Smooth muscle cell (in vitro differentiated cells): ENCODE measurements around the gene SWAP70. TPM values are rescaled to one million over a fixed set of nuclear protein-coding genes. Genes with fewer than 3 reads are reported as not detected.

Experiments used
- DNase-seq: peaks from one replicate; lab custom pipeline; 2025; ENCODE audit not compliant: unreplicated experiment; lab: John Stamatoyannopoulos, UW
- H2AFZ ChIP-seq: fragments of 200-600 bp; sonication (generic); 2 replicates; pipeline ENCODE4 v1.6.0; 2016; ENCODE audit warnings: antibody characterized with exemption, low read depth, mild to moderate bottlenecking
- H3F3A ChIP-seq: fragments of 200-600 bp; sonication (generic); 2 replicates; pipeline ENCODE4 v1.6.0; 2017; ENCODE audit warnings: antibody characterized with exemption, low read depth
- H3K27ac ChIP-seq: fragments of 200-600 bp; sonication (generic); 2 replicates; pipeline ENCODE4 v1.5.1; 2016; ENCODE audit warnings: low read depth, mild to moderate bottlenecking
- H3K27me3 ChIP-seq: fragments of 200-600 bp; sonication (generic); 2 replicates; pipeline ENCODE4 v1.6.1; 2016; ENCODE audit warnings: low read depth, mild to moderate bottlenecking
- H3K36me3 ChIP-seq: fragments of 200-600 bp; sonication (generic); 2 replicates; pipeline ENCODE4 v1.5.1; 2016; ENCODE audit warnings: low read depth
- H3K4me1 ChIP-seq: fragments of 200-600 bp; sonication (generic); 2 replicates; pipeline ENCODE4 v1.5.1; 2016; ENCODE audit warnings: low read depth
- H3K4me2 ChIP-seq: fragments of 200-600 bp; sonication (generic); 2 replicates; pipeline ENCODE4 v1.6.0; 2016; ENCODE audit warnings: mild to moderate bottlenecking
- H3K4me3 ChIP-seq: fragments of 200-600 bp; sonication (generic); 2 replicates; pipeline ENCODE4 v1.5.1; 2016; ENCODE audit warnings: mild to moderate bottlenecking
- H3K79me2 ChIP-seq: fragments of 200-600 bp; sonication (generic); 2 replicates; pipeline ENCODE4 v1.6.0; 2016; ENCODE audit warnings: low read depth, mild to moderate bottlenecking
- H3K9ac ChIP-seq: fragments of 200-600 bp; sonication (generic); 2 replicates; pipeline ENCODE4 v1.6.0; 2016; ENCODE audit warnings: low read depth
- H3K9me3 ChIP-seq: fragments of 200-600 bp; sonication (generic); replicated peaks from 2 replicates; pipeline ENCODE4 v1.5.1; 2016; ENCODE audit warnings: low read depth
- H4K20me1 ChIP-seq: fragments of 200-600 bp; sonication (generic); 2 replicates; pipeline ENCODE4 v1.6.0; 2016; ENCODE audit warnings: low read depth
- CTCF ChIP-seq: fragments of 200-600 bp; sonication (generic); IDR thresholded peaks from 2 replicates; pipeline ENCODE4 v1.5.1; 2017; ENCODE audit warnings: borderline replicate concordance, mild to moderate bottlenecking, antibody characterized with exemption; ENCODE audit not compliant: insufficient read depth, poor library complexity, severe bottlenecking
- WGBS: methylation state at CpG from one replicate; pipeline ENCODE4 v1.1.7; 2016; ENCODE audit warnings: low lambda C conversion rate; 5-methylcytosine and 5-hydroxymethylcytosine counted together
- polyA plus RNA-seq: library from polyadenylated mRNA; unstranded; fragments of >200 nt; fragmentation: Nextera tagmentation; extraction: Ambion mirVana; gene quantifications from 2 replicates; pipeline ENCODE4 v1.2.1, GENCODE V29; 2016
- total RNA-seq: library from RNA; depleted of rRNA; stranded (reverse); fragments of >200 nt; gene quantifications from 2 replicates; pipeline ENCODE4 v1.2.3, GENCODE V29; 2014

The SWAP70 gene
- total and polyA plus RNA-seq, 2 experiments from 2014 or later = 15.4 to 17.8 TPM

GRCh38 chr11:9669954-9670353 is 6.1 kb downstream of the SWAP70 start:
- H3K27ac ChIP-seq = no peak overlapping the region
- WGBS = 93% methylated on average over 6 of the region's 6 CpGs

GRCh38 chr11:9672288-9672916 is 8.5 kb downstream of the SWAP70 start:
- peaks cover 2% of the 10 kb centered on the region for H3K4me1 ChIP-seq
- H2AFZ ChIP-seq = no peak overlapping the region
- no peak overlapping the region for H3K4me3 ChIP-seq
- H3K9ac ChIP-seq = no peak overlapping the region
- no peaks in the 10 kb centered on the region for H3K9me3 ChIP-seq
- H3F3A ChIP-seq = no peaks in the 10 kb centered on the region
- no peaks in the 10 kb centered on the region for H3K27me3 ChIP-seq
- 94% methylated on average over 3 of the region's 3 CpGs for WGBS
- H3K27ac ChIP-seq = no peak overlapping the region
- DNase-seq = no peak
- TF ChIP-seq CTCF = no peak
- H3K4me2 ChIP-seq = no peak overlapping the region
- peaks cover 60% of the 10 kb centered on the region for H3K79me2 ChIP-seq
- no peaks in the 10 kb centered on the region for H3K36me3 ChIP-seq
- peaks cover 53% of the 10 kb centered on the region for H4K20me1 ChIP-seq

More at GRCh38 chr11:9669954-9670353, 6.1 kb downstream of the SWAP70 start:
- Histone ChIP-seq H4K20me1 (peaks cover 42% of the 10 kb centered on the region), H3K9ac (no peak overlapping the region), H3K36me3 (no peaks in the 10 kb centered on the region), H2AFZ (no peak overlapping the region), H3K4me2 (no peak overlapping the region), H3K4me1 (peaks cover 3% of the 10 kb centered on the region), H3F3A (no peaks in the 10 kb centered on the region), H3K9me3 (no peaks in the 10 kb centered on the region), H3K79me2 (peaks cover 69% of the 10 kb centered on the region), H3K4me3 (no peak overlapping the region), H3K27me3 (no peaks in the 10 kb centered on the region)
- TF ChIP-seq CTCF = no peak
- no peak for DNase-seq

- 93% methylated on average over 4 of the region's 4 CpGs for WGBS
- H3K9me3 ChIP-seq = no peaks in the 10 kb centered on the region
- H3K4me1 ChIP-seq = peaks cover 7% of the 10 kb centered on the region
- no peaks in the 10 kb centered on the region for H3F3A ChIP-seq
- no peak overlapping the region for H2AFZ ChIP-seq
- peaks cover 55% of the 10 kb centered on the region for H4K20me1 ChIP-seq
- H3K9ac ChIP-seq = no peak overlapping the region
- H3K79me2 ChIP-seq = peaks cover 63% of the 10 kb centered on the region
- no peak for DNase-seq
- peak overlapping the region; percentile 11 for H3K27ac ChIP-seq
- H3K4me3 ChIP-seq = no peak overlapping the region
- no peak overlapping the region for H3K4me2 ChIP-seq
- H3K36me3 ChIP-seq = no peaks in the 10 kb centered on the region
- no peaks in the 10 kb centered on the region for H3K27me3 ChIP-seq
- no peak for TF ChIP-seq CTCF
Observed at GRCh38 chr11:9672918-9673317, 9.0 kb downstream of the SWAP70 start.

GRCh38 chr11:9675691-9676090 is 11.8 kb downstream of the SWAP70 start:
- H3K4me1 ChIP-seq = peaks cover 11% of the 10 kb centered on the region
- H2AFZ ChIP-seq = no peak overlapping the region
- no peaks in the 10 kb centered on the region for H3K9me3 ChIP-seq
- H3F3A ChIP-seq = no peaks in the 10 kb centered on the region
- H3K9ac ChIP-seq = no peak overlapping the region
- H3K79me2 ChIP-seq = peaks cover 58% of the 10 kb centered on the region
- peaks cover 56% of the 10 kb centered on the region for H4K20me1 ChIP-seq
- DNase-seq = no peak
- no peak overlapping the region for H3K27ac ChIP-seq
- TF ChIP-seq CTCF = no peak
- no peak overlapping the region for H3K4me3 ChIP-seq
- no peak overlapping the region for H3K4me2 ChIP-seq
- H3K27me3 ChIP-seq = no peaks in the 10 kb centered on the region
- H3K36me3 ChIP-seq = no peaks in the 10 kb centered on the region
- WGBS = 47% methylated on average over 3 of the region's 3 CpGs
